HTR-8/SVneo (cell line): Measurements from ENCODE around the gene CBR3.
"Not testable (repeated sequence)": the region's sequence is repeated elsewhere in the genome, so short reads cannot be mapped to it uniquely, and the experiment has no call there.

Experiments
- DNase-seq: peaks from one replicate; pipeline ENCODE4 v3.0.0; 2011; ENCODE audit warnings: low spot score, mixed read lengths; ENCODE audit not compliant: insufficient read length
- FAIRE-seq: peaks from 2 replicates; lab custom pipeline; 2011; peaks lifted over from hg19 to GRCh38; lab: Jason Lieb, UNC

The CBR3 gene

DNA sequence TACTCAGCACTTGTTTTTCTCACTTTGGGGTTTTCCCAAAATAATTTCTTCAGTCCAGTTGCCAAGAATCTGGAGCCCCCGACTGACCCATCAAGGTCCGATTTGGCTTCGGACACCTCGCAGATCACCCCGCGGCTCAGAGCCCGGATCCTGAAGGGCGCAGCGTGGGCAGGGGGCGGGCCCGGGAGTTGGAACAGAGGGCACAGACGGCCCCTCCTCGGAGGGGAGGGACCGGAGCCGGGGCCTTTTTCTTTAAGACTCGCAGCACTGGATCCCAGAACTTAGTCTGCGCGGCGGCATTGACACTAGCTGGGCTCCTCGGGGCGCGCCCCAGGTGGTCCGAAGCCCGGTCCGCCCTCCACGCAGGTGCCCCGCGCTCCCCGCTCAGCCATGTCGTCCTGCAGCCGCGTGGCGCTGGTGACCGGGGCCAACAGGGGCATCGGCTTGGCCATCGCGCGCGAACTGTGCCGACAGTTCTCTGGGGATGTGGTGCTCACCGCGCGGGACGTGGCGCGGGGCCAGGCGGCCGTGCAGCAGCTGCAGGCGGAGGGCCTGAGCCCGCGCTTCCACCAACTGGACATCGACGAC lies at the start of gene CBR3:
CBR3 (plus strand) TSS at position 277 of the 588 bp plus-strand sequence; CDS start at position 391, 114 bp downstream.
- peak; percentile 67 for DNase-seq
- FAIRE-seq, result no peak

DNA sequence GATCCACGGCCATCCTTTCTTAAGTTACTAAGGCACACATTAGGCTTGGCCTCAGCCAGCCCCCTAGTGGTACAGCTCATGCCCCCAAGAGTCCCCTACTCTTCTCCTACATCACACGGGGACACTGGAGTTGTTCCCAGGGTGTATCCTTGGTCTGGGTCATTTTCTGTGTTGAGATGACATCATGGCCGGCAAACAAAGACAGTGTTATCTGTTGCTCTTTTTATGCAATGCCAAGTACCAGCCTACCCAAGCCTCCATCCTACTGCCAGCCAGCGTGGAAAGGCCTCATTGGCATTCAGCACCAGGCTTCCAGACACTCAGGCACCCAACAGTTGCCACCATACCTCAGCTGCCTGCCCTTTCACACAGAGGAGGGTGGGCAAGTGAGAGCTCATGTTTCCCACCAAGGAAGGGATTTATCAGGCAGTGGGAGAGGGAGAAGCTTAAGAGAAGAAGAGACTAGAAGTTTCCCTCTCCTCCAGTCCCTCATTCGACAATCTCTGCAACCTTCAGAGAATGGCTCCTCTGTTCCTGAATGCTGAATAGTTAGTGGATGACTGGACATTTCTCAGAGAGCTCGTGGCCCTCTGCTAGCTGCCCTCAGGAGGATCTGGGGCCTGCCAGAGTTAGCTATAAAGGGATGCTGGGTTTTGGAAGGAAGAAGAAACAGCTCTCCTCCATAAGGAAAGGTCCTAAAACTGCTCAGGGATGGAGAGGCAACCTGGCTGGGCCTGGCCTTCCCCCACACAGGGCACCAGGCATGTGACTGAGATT lies 47.3 kb upstream of the CBR3 start:
- FAIRE-seq (no peak), DNase-seq (no peak)

DNA sequence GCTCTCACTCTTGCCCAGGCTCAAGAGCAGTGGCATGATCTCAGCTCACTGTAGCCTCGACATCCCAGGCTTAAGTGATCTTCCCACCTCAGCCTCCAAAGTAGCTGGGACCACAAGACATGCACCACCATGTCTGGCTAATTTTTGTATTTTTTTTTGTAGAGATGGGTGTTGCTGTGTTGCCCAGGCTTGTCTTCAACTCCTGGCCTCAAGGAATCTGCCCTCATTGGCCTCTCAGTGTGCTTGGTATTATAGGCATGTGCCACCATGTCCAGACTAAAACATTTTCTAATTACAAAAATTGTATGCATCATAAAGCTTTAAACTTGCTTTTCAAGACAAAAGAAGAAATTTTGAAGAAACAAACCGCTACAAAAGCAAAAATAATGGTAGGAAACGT lies 44.9 kb upstream of the CBR3 start:
- no peak for FAIRE-seq
- no peak for DNase-seq

DNA sequence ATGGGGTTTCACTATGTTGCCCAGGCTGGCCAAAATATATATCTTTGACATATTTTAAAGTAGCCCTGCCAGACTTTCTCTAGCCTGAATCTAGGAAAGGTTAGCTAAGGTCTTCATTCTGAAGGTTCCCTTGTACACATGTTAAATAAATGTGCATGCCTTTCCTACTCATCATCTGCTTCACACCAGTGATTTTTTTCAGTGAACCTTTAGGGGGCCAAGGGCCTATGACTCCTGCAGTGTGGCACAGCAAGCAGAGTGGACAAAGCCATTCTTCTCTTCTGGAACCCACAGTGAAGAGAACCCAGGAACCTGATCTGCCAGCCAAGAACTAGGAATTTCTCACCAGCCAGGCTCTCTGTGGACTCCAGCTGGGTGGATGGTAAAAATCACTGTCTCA lies 42.2 kb upstream of the CBR3 start:
- no peak for DNase-seq
- no peak for FAIRE-seq

DNA sequence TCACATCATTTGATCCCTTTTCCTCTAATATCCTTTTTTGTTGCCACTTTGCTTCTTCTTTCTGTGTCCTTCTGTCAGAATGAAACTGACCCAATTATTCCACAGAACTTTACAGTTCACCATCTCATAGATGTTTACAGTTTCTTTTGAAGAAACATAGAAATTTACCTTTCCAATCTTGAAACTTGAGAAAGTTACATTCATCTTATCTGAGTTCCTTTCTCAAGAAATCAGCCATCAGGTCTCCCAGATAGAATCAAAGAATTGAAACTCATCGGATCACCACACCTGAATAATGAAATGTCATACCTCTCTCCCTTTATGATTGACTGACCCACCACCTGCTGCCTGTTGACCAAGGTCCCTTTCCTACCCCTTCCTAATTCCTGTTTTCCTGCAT lies 41.4 kb upstream of the CBR3 start:
- FAIRE-seq, result no peak
- DNase-seq, result no peak

DNA sequence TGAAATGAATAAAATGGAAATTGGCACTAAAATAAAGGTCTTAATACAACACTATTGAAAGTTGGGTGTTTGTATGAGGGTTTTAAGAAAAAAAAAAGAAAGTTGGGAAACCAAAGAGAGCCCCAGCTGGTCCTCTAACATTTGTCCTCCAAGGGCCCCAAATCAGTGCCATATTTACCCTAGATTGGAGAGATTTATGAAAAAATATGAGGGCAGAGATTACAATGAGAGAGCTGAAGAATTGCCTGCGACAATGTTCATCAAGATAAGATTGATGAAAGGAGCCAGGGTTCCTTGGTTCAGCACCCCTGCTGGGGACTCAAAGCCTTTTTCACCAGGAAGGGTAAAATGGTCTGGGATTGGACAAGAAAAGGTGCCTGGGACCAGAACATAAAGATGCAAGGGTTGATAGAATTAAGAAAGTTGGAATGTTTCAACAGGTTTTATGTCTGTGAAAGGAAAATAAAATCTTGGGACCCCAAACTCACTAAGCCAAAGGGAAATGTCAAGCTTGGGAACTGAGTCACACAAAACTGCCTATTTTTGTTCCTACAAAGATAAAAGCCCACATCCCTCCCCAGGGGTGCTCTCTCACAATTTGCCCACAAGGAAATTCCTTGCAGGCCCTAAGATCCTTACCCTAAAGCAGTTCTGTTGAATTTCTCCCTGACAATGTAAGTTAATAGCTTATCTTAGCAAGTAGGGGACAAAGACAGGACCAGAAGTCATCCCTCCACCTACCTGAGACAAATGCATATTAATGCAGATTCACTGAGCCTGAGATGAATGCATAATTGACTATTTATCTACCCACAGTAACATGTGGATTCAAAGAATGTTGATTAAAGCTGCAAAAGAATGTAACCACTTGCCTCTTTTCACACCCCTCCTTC lies 38.2 kb upstream of the CBR3 start:
- FAIRE-seq (no peak), DNase-seq (no peak)

DNA sequence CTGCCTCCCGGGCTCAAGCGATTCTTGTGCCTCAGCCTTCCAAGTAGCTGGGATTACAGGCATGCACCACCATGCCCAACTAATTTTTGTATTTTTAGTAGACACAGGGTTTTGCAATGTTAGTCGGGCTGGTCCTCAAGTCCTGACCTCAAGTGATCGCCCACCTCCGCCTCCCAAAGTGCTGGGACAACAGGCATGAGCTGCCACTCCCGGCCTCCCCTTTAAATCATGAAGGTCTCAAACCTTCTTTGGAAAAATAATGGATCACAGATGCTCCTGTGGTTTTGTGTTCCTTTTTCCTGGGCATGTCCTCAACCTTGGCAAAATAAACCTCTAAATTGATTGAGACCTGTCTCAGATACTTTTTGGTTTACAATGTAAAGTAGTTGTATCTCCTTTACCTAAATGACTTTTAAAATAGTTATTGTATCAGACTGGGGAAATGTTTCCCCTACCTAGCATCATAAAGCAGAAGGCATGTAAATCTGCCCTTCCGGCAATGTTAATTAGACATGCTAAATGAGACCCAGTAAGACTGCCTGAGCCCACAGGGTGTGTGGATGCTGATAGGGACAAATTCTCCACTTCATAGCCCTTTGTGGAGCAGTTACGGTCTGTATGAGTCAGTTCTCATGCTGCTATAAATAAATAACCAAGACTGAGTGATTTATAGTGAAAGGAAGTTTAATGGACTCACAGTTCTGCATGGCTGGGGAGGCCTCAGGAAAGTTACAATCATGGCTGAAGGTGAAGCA lies 37.3 kb upstream of the CBR3 start:
- DNase-seq (no peak), FAIRE-seq (no peak)

DNA sequence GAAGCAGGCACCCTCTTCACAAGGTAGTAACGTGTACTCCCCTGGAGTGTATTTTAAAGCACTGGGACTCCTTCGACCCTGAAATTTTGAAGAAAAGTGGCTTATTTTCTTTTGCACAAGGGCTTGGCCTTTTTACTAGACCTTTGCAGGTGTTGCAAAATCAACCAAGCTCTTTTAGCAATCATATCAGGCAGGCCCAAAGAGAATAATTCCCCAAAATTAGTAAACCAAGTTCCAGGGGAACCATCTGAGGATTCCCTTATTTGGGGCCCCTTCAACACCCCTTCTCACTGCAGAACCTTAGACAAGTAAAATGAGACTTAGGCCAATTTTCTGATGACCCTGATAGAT lies 36.7 kb upstream of the CBR3 start:
- FAIRE-seq, result no peak
- no peak for DNase-seq

DNA sequence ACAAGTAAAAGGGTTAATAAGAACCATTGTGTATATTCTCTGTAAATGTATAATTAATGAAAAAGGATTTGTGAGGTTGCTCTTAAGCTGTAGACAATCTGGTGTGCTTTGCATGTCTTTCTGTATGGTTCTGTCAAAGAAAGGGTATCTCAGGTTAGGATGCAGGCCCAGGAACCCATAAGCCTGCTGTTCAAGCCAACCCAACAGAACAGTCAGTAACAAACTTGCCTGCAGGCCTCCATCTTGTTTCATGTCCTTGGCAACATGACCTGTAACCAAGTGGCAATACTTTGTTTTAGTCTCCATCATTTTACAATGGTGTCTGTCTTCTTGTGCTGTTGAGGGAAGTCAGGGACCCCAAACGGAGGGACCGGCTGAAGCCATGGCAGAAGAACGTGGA lies 35.9 kb upstream of the CBR3 start:
- FAIRE-seq, result no peak

DNA sequence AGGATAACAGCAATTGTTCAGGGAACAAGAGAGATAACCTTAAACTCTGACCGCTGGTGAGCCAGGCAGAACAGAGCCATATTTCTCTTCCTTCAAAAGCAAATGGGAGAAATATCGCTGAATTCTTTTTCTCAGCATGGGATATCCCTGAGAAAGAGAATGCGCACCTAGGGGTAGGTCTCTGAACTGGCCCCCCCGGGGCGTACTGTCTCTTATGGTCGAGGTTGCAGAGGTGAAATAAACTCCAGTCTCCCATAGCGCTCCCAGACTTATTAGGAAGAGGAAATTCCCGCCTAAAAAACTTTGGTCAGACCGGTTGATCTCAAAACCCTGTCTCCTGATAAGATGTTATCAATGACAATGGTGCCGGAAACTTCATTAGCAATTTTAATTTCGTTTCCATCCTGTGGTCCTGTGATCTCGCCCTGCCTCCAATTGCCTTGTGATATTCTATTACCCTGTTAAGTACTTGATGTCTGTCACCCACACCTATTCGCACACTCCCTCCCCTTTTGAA lies 35.1 kb upstream of the CBR3 start:
- FAIRE-seq, DNase-seq: not testable (repeated sequence)

More for the DNA sequence above, 35.9 kb upstream of the CBR3 start:
- no peak for DNase-seq

DNA sequence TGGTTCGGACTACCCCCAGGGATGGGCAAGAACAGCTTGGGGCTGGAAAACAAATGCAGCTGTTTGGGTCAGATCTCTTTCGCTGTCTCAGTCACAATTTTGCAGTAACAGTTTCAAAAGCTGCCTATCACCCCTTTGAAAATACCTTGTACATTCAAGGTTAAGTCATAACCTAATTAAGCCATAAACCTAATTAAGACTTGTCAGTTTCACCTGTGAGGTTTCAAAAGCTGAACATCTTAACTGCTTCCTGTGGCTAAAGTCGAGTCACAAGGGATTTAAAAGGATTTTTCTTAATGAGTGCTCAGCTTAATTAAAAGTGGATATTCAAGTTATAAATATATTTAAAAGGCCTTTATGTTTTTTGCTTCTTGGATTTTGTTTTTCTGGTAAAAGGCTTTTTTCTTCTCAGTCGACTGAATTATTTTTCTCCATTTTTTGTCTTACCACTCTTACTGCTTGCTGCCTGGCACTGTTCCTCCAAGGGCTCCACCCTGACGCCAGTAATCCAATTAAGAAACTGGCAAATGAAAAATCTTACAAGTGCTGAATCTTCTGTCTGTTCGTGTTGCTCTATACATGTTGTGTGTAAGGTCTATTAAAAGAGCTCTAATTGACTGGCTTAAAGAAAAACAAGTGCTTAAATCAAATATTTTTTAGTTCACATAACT lies 33.8 kb upstream of the CBR3 start:
- DNase-seq (no peak), FAIRE-seq (no peak)

DNA sequence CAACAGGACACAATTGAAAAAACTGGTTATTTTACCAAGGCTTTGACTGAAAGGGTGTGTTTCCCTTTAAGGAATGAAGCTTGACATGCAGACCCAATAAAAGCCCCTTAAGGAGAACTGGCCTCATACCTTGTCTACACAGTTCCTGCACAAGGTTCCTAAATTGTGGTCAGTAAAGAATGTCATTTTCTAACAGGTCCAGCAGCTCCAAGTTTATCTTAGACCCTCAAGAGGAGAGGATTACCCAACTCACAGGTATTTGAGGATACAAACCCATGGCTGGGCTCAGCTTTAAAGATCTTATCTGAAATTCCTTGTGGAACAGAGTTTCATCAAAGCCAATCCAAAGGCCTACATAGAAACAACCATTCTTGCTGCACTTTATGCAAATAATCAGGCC lies 31.4 kb upstream of the CBR3 start:
- DNase-seq, result no peak
- no peak for FAIRE-seq

DNA sequence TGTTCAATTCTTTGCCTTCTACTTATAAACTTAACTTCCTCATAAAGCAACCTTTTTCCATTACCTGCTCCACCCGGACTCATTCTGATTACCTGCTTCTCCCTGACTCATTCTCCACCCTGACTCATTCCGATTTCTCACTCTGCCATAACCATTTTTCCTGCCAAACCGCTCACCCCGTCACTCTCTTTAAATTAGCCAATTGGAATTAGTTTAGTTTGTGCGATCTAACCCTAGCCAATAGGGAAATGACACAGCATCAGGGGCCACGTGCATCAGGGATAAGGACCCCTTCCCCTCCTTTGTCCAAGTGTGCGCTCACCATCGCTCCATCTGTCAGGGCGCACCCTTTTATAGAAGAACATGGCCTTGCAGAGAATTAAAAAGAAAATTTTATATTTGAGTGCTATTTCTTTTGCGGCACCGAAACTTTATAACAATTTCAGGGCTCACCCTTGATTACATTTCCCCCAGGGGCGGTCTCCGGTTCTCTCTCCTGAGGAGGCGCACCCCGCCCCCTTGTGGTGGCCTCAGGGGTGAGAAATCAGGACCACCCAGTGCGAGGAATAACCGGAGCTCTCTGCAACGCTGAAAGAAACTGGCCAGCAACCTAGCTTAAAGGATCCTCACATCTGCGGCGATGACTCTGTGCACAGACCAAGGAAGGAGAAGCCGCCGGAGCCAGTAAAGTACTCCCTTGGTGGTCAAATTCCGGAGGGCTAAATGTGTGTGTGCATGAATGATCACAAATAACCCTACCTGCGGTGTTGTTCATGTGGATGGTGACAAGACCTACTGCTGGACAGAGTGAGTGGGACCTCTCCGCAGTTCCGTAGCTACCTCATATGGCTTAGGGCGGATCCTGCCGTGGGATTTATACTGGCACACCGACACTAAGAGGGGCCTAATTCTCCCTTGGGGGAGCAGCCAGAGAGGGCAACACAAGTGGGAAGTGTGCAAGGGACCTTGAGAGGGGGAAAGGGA lies 30.3 kb upstream of the CBR3 start:
- DNase-seq (no peak), FAIRE-seq (no peak)

DNA sequence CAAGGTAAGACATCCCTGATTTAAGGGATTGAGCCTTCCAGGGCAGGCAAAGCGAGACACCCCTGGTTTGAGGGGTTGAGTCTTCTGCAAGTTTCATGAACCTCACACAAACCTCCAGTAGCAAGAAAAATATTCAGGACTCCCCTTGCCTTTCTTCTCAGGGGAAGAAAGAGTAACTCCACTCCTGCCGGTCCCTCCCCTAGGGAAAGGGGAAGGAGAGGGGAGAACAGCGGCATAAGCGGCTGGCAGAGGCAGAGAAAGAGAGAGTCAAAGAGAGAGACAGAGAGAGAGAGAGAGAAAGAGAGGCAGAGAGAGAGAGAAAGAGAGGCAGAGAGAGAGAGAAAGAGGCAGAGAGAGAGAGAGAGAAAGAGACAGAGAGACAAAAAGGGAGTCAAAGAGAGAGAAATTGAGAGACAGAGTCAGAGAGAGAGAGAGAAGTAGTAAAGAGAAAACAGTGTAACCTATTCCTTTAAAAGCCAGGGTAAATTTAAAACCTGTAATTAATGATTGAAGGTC lies 29.5 kb upstream of the CBR3 start:
- no peak for FAIRE-seq
- no peak for DNase-seq

DNA sequence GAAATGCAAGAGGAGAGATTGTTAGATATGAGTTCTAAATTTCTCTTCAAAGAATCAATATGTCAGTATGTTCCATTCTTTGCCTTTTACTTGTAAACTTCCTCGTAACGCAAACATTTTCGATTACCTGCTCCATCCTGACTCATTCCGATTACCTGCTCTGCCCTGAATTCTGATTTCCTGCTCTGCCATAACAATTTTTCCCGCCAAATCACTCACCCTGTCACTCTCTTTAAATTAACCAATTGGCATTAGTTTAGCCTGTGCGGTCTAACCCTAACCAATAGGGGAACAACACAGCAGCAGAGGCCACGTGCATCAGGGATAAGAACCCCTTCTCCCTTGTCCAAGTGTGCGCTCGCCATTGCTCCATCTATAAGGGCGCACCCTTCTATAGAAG lies 25.0 kb upstream of the CBR3 start:
- FAIRE-seq, result no peak
- no peak for DNase-seq

DNA sequence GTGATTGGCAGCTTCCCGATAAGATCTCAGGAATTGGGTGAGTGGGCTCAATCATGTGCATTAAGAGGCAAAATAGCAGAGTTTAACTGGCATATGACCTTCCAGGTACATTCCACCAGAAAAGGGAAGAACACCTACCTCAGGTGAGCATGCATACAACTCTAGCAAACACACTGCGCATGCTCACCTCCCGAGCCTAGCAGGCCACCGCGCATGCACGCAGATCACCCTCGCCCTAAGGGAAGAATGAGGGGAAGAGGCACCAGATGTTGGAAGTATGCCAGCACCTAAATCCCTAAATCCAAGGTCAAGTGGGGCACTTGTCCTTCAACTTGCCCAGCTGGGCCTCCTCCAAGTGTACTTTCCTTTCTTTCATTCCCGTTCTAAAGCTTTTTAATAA lies 23.6 kb upstream of the CBR3 start:
- DNase-seq, result no peak
- FAIRE-seq, result no peak

DNA sequence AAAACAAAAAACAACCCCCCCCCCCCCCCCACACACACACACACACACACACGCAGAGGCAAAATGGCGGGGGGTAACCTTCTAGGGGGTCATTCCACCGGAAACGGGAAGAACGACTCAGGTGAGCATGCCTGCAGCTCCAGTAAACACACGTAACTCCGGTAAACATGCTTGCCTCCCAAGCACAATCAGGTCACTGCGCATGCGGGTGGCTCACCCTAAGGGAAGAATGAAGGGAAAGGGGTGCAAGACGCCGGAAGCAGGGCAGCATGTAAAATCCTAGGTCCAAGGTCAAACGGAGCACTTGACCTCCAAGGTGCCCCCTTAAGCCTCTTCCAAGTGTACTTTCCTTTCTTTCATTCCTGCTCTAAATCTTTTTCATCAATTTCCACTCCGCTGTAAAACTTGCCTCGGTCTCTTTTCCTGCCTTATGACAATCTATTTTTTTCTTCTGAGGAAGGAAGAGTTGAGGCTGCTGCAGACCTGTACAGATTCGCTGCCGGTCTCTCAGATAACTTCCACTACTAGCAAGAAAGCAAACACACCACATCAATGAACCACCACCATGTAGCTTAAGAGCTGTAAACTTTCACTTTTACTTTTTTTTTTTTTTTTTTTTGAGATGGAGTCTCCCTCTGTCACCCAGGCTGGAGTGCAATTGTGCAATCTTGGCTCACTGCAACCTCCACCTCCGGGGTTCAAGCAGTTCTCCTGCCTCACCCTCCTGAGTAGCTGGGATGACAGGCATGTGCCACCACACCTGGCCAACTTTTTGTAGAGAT lies 21.0 kb upstream of the CBR3 start:
- no peak for FAIRE-seq
- no peak for DNase-seq
